Fibroblast of pulmonary artery (primary cell): ENCODE data around the gene CANX.

Experiments
- DNase-seq: peaks from one replicate; pipeline ENCODE4 v3.0.0-alpha.2; 2010; ENCODE audit warnings: low read depth
- H3K4me3 ChIP-seq: replicated peaks from 2 replicates; pipeline ENCODE4 v1.5.1; 2011; ENCODE audit warnings: low read depth, mild to moderate bottlenecking, control low read depth, low read length, moderate library complexity
- CTCF ChIP-seq: IDR thresholded peaks from 2 replicates; pipeline ENCODE4 v1.5.1; 2011; ENCODE audit warnings: mild to moderate bottlenecking, control low read depth, low read length, inconsistent platforms; ENCODE audit errors: missing control alignments

The CANX gene

GRCh38 chr5:179762781-179763176 is 64.0 kb downstream of the CANX start:
- DNase-seq = peak; percentile 41
- no peak overlapping the region for H3K4me3 ChIP-seq
- TF ChIP-seq CTCF = no peak

- H3K4me3 ChIP-seq = no peak overlapping the region
- DNase-seq = peak; percentile 89
- peak; percentile 97 for TF ChIP-seq CTCF
These were observed 64.6 kb downstream of the CANX start for GRCh38 chr5:179763215-179763945.

GRCh38 chr5:179764056-179764455 is 65.3 kb downstream of the CANX start:
- no peak overlapping the region for H3K4me3 ChIP-seq
- TF ChIP-seq CTCF = no peak
- DNase-seq = no peak

- peak; percentile 90 for DNase-seq
These were observed 66.6 kb downstream of the CANX start for GRCh38 chr5:179765400-179765799.

GRCh38 chr5:179766021-179766725 is 67.4 kb downstream of the CANX start:
- DNase-seq = peak; percentile 44
- no peak overlapping the region for H3K4me3 ChIP-seq
- no peak for TF ChIP-seq CTCF

More at GRCh38 chr5:179765400-179765799, 66.6 kb downstream of the CANX start:
- H3K4me3 ChIP-seq = no peak overlapping the region
- TF ChIP-seq CTCF = no peak

GRCh38 chr5:179766726-179767455 is 68.1 kb downstream of the CANX start:
- no peak overlapping the region for H3K4me3 ChIP-seq
- peak; percentile 25 for DNase-seq
- TF ChIP-seq CTCF = no peak
